ENCODE data around the gene APH1A. TPM values are rescaled to one million over a fixed set of nuclear protein-coding genes. Genes with fewer than 3 reads are reported as not detected.
A peak's percentile ranks its signal among the peaks of the same experiment; 100 is the strongest.
"Not testable (repeated sequence)": the region's sequence is repeated elsewhere in the genome, so short reads cannot be mapped to it uniquely, and the experiment has no call there.

The APH1A gene
- total RNA-seq, 3 donors from 2014 or later, result 86.9 to 138 (median 104) TPM

DNA sequence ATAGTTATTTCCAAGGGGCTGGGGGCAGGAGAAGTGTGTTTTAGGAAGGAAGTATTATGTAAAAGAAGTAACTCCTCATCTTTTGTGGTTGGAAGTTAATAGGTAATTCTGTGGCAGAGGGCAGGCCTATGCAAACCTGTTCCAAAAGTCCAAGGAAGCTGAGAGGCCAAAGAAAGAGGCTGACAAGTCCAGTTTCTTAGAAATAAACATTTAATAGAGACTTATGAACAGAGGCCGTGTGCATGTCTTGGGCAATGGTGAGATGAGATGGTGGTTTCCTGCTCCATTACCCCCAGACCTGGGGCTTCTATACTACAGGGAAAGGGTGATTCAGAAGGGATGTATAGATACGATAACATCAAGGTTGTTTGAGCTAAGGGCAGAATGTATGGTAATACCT lies 18.9 kb downstream of the APH1A start:
- intact Hi-C loops (cut with DNase I; ENCODE audit: low total_unique reads), result no loop called here
- H3K36me3 ChIP-seq, result no peaks in the 10 kb centered on the region
- TF ChIP-seq POLR2A (IDR thresholded peaks at IDR 0.05) (no peak), CTCF (IDR thresholded peaks at IDR 0.05) (no peak), POLR2AphosphoS5 (IDR thresholded peaks at IDR 0.05) (no peak)
- H3K27me3 ChIP-seq, result no peaks in the 10 kb centered on the region
- H3K9me3 ChIP-seq, result no peaks in the 10 kb centered on the region
- no peaks in the 10 kb centered on the region for H3K4me1 ChIP-seq
- DNase-seq (ENCODE audit: low spot score in 2 of 2), result no peak
- H3K27ac ChIP-seq, result no peak overlapping the region
- H3K4me3 ChIP-seq, result no peak overlapping the region

- H3K36me3 ChIP-seq, result no peaks in the 10 kb centered on the region
- no peaks in the 10 kb centered on the region for H3K9me3 ChIP-seq
- no peaks in the 10 kb centered on the region for H3K4me1 ChIP-seq
- H3K4me3 ChIP-seq, result no peak overlapping the region
- no peak for TF ChIP-seq POLR2AphosphoS5 (IDR thresholded peaks at IDR 0.05)
- TF ChIP-seq POLR2A (IDR thresholded peaks at IDR 0.05), result no peak
- no peak for TF ChIP-seq CTCF (IDR thresholded peaks at IDR 0.05)
- peak in 1 of 2 donors; percentile 14 for DNase-seq (ENCODE audit: low spot score in 2 of 2)
- H3K27me3 ChIP-seq, result no peaks in the 10 kb centered on the region
- intact Hi-C loops (cut with DNase I; ENCODE audit: low total_unique reads), result no loop called here
- no peak overlapping the region for H3K27ac ChIP-seq
Measured at GRCh38 chr1:150243003-150243402, 25.8 kb downstream of the APH1A start.

DNA sequence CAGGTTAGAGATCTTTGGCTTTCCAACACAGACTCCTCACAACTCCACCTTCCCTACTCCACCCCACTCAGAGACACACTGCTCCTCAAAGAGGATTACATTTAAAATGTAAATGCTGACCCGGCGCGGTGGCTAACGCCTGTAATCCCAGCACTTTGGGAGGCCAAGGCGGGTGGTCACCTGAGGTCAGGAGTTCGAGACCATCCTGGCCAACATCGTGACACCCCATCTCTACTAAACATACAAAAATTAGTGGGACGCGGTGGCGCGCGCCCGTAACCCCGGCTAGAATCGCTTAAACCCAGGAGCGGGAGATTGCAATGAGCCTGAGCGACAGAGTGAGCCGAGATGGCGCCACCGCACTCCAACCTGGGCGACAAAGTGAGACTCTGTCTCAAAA lies 31.1 kb downstream of the APH1A start:
- TF ChIP-seq CTCF (IDR thresholded peaks at IDR 0.05), result no peak
- no peak for TF ChIP-seq POLR2A (IDR thresholded peaks at IDR 0.05)
- TF ChIP-seq POLR2AphosphoS5 (IDR thresholded peaks at IDR 0.05), result no peak

GRCh38 chr1:150237176-150237575 lies 31.6 kb downstream of the APH1A start:
- H3K36me3 ChIP-seq; intact Hi-C loops (cut with DNase I; ENCODE audit: low total_unique reads); H3K4me1 ChIP-seq; H3K27ac ChIP-seq; H3K9me3 ChIP-seq; H3K27me3 ChIP-seq: not testable (repeated sequence)
- DNase-seq (ENCODE audit: low spot score in 2 of 2), result peak in 1 of 2 donors; percentile 14
- H3K4me3 ChIP-seq, result peak overlapping the region in 1 of 3 donors; percentile 89

More for the DNA sequence above, 31.1 kb downstream of the APH1A start:
- H3K36me3 ChIP-seq, result no peaks in the 10 kb centered on the region
- no peaks in the 10 kb centered on the region for H3K27me3 ChIP-seq
- intact Hi-C loops (cut with DNase I; ENCODE audit: low total_unique reads), result no loop called here
- H3K4me1 ChIP-seq, result no peaks in the 10 kb centered on the region
- peak in 1 of 2 donors; percentile 49 for DNase-seq (ENCODE audit: low spot score in 2 of 2)
- H3K27ac ChIP-seq, result no peak overlapping the region
- no peak overlapping the region for H3K4me3 ChIP-seq
- H3K9me3 ChIP-seq, result no peaks in the 10 kb centered on the region

GRCh38 chr1:150236614-150237100 lies 32.2 kb downstream of the APH1A start:
- TF ChIP-seq POLR2AphosphoS5 (IDR thresholded peaks at IDR 0.05), result no peak
- no peak for TF ChIP-seq POLR2A (IDR thresholded peaks at IDR 0.05)
- no peak for TF ChIP-seq CTCF (IDR thresholded peaks at IDR 0.05)
- intact Hi-C loops (cut with DNase I; ENCODE audit: low total_unique reads), result no loop called here
- Histone ChIP-seq H3K36me3 (no peaks in the 10 kb centered on the region), H3K27me3 (no peaks in the 10 kb centered on the region), H3K27ac (no peak overlapping the region), H3K4me1 (no peaks in the 10 kb centered on the region), H3K9me3 (no peaks in the 10 kb centered on the region), H3K4me3 (peak overlapping the region; percentile 64 to 97 (median 89))
- DNase-seq (ENCODE audit: low spot score in 2 of 2), result no peak

Data from breast epithelium (tissue), 4 donors.